H1 (cell line): Measurements from ENCODE around the gene DSTN.

ENCODE experiments used
- ATF3 ChIP-seq: IDR thresholded peaks from 2 replicates; pipeline ENCODE4 v1.6.1; 2011; ENCODE audit warnings: low read depth, mild to moderate bottlenecking, low read length; ENCODE audit not compliant: insufficient read depth
- CREB1 ChIP-seq: IDR thresholded peaks from 2 replicates; pipeline ENCODE4 v1.6.1; 2012; ENCODE audit warnings: inconsistent platforms
- CTCF ChIP-seq, 3 experiments: IDR thresholded peaks; 1 replicate in 2 of 3; 2 replicates in 1 of 3; pipeline versions ENCODE4 v1.5.1 to v1.6.1; 2011; ENCODE audit warnings: low read length in 3 of 3, mild to moderate bottlenecking in 3 of 3, inconsistent platforms in 2 of 3, low read depth in 1 of 3, moderate library complexity in 1 of 3; ENCODE audit not compliant: insufficient read depth in 1 of 3; ENCODE audit errors: control extremely low read depth in 1 of 3
- EZH2 ChIP-seq: fragments of 200-600 bp; sonication (generic); IDR thresholded peaks from 2 replicates; pipeline ENCODE4 v1.7.1; 2012; ENCODE audit warnings: low read depth, mild to moderate bottlenecking, moderate library complexity, low read length, inconsistent platforms; ENCODE audit not compliant: severe bottlenecking
- FOSL1 ChIP-seq: IDR thresholded peaks from 2 replicates; pipeline ENCODE4 v1.6.1; 2011; ENCODE audit warnings: mild to moderate bottlenecking, low read depth, low read length, moderate library complexity; ENCODE audit not compliant: insufficient read depth
- KDM4A ChIP-seq: IDR thresholded peaks from one replicate; pipeline ENCODE4 v1.7.1; 2012; ENCODE audit warnings: low read depth, mild to moderate bottlenecking, moderate library complexity, low read length, inconsistent platforms; ENCODE audit not compliant: severe bottlenecking
- POLR2A ChIP-seq, 2 experiments: IDR thresholded peaks; 1 replicate in 1 of 2; 2 replicates in 1 of 2; pipeline ENCODE4 v1.6.1; 2011; ENCODE audit warnings: low read depth in 2 of 2, low read length in 2 of 2, mild to moderate bottlenecking in 2 of 2; ENCODE audit errors: control extremely low read depth in 1 of 2
- POLR2AphosphoS5 ChIP-seq: IDR thresholded peaks from 2 replicates; pipeline ENCODE4 v1.6.1; 2011; ENCODE audit warnings: low read depth, low read length
- RBBP5 ChIP-seq: IDR thresholded peaks from 2 replicates; pipeline ENCODE4 v1.7.1; 2012; ENCODE audit warnings: low read depth, mild to moderate bottlenecking, inconsistent platforms, low read length, moderate library complexity, borderline replicate concordance
- RXRA ChIP-seq: IDR thresholded peaks from 2 replicates; pipeline ENCODE4 v1.6.1; 2011; ENCODE audit warnings: low read depth, mild to moderate bottlenecking, low read length, moderate library complexity; ENCODE audit not compliant: insufficient read depth

- TF ChIP-seq CTCF (IDR thresholded peaks at IDR 0.05; ENCODE audit: control extremely low read depth in 1 of 3, insufficient read depth in 1 of 3, low read depth in 1 of 3, low read length in 3 of 3) = no peak
- TF ChIP-seq RXRA = no peak
- no peak for TF ChIP-seq EZH2
- TF ChIP-seq POLR2AphosphoS5 = no peak
- TF ChIP-seq CREB1 = no peak
- TF ChIP-seq ATF3 = no peak
- no peak for TF ChIP-seq KDM4A
- no peak for TF ChIP-seq POLR2A (IDR thresholded peaks at IDR 0.05; ENCODE audit: control extremely low read depth in 1 of 2, low read depth in 2 of 2, low read length in 2 of 2)
- TF ChIP-seq FOSL1 = no peak
- no peak for TF ChIP-seq RBBP5
Observed at GRCh38 chr20:17565169-17565845, 4.6 kb upstream of the DSTN start.
